H1 (cell line): ENCODE measurements around the gene PASD1. TPM values are rescaled to one million over a fixed set of nuclear protein-coding genes. Genes with fewer than 3 reads are reported as not detected.

Experiments used
- CBX8 ChIP-seq: fragments of 300-800, 300-1000 bp; sonication (generic); IDR thresholded peaks from 2 replicates; pipeline ENCODE4 v1.7.1; 2016; ENCODE audit warnings: low read depth, low read length, borderline replicate concordance
- CHD1 ChIP-seq: IDR thresholded peaks from 2 replicates; pipeline ENCODE4 v1.6.1; 2012; ENCODE audit warnings: low read depth, low read length, improper control_type of control experiment
- PHF8 ChIP-seq: fragments of 200-600 bp; sonication (generic); conservative IDR thresholded peaks from 2 replicates; pipeline ENCODE4 v1.7.1; 2012; ENCODE audit warnings: low read depth, mild to moderate bottlenecking, inconsistent platforms, low read length, moderate library complexity
- POU5F1 ChIP-seq: IDR thresholded peaks from 2 replicates; pipeline ENCODE4 v1.6.1; 2011; ENCODE audit warnings: low read depth, mild to moderate bottlenecking, low read length, moderate library complexity
- SRF ChIP-seq: IDR thresholded peaks from 2 replicates; pipeline ENCODE4 v1.6.1; 2011; ENCODE audit warnings: mild to moderate bottlenecking, low read depth, low read length, moderate library complexity
- polyA plus RNA-seq, 7 experiments: library from polyadenylated mRNA; depleted of rRNA in 3 of 7; stranded (reverse) in 5 of 7; unstranded in 2 of 7; fragments of >200 nt in 5 of 7; fragments of 200-250 nt in 2 of 7; gene quantifications; 1 replicate in 5 of 7; 2 replicates in 1 of 7; 4 replicates in 1 of 7; pipeline versions ENCODE4 v1.2.1 to v1.2.3, GENCODE V29; 2011 to 2013; ENCODE audit warnings: missing spikeins in 2 of 7, mixed read lengths in 2 of 7
- total RNA-seq: library from RNA; stranded (reverse); fragmentation: NEBNext Ultra II Directional; extraction: Animal tissue kit (Norgen Biotek cat#: 25700); gene quantifications from 2 replicates; pipeline ENCODE4 v1.2.1, GENCODE V29; 2021
- TF ChIP-seq, protein P1 (sequence below), 3 experiments: IDR thresholded peaks; 1 replicate in 2 of 3; 2 replicates in 1 of 3; pipeline versions ENCODE4 v1.5.1 to v1.6.1; 2011; ENCODE audit warnings: low read length in 3 of 3, mild to moderate bottlenecking in 3 of 3, inconsistent platforms in 2 of 3, low read depth in 1 of 3, moderate library complexity in 1 of 3; ENCODE audit not compliant: insufficient read depth in 1 of 3; ENCODE audit errors: control extremely low read depth in 1 of 3

PASD1 gene
- total and polyA plus RNA-seq, 2 of the 8 experiments (the other 6 are each of a cell fraction or from before 2014, with no cell fraction given), result 0.03 to 0.09 TPM

- TF ChIP-seq, protein P1, sequence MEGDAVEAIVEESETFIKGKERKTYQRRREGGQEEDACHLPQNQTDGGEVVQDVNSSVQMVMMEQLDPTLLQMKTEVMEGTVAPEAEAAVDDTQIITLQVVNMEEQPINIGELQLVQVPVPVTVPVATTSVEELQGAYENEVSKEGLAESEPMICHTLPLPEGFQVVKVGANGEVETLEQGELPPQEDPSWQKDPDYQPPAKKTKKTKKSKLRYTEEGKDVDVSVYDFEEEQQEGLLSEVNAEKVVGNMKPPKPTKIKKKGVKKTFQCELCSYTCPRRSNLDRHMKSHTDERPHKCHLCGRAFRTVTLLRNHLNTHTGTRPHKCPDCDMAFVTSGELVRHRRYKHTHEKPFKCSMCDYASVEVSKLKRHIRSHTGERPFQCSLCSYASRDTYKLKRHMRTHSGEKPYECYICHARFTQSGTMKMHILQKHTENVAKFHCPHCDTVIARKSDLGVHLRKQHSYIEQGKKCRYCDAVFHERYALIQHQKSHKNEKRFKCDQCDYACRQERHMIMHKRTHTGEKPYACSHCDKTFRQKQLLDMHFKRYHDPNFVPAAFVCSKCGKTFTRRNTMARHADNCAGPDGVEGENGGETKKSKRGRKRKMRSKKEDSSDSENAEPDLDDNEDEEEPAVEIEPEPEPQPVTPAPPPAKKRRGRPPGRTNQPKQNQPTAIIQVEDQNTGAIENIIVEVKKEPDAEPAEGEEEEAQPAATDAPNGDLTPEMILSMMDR (IDR thresholded peaks at IDR 0.05; ENCODE audit: control extremely low read depth in 1 of 3, insufficient read depth in 1 of 3, low read depth in 1 of 3, low read length in 3 of 3), result no peak
- TF ChIP-seq CHD1, result no peak
- TF ChIP-seq PHF8, result no peak
- no peak for TF ChIP-seq SRF
- no peak for TF ChIP-seq POU5F1
- no peak for TF ChIP-seq CBX8
Observed at GRCh38 chrX:151536571-151536970, 26.9 kb upstream of the PASD1 start (continued).
